H1 (cell line): ENCODE measurements around the gene OR2A14. TPM values are rescaled to one million over a fixed set of nuclear protein-coding genes. Genes with fewer than 3 reads are reported as not detected.

ENCODE experiments used
- CTCF ChIA-PET: fragments of 300-600 bp; sonication (Branson Sonifier 250); formaldehyde crosslinking; loops from one replicate; lab custom pipeline; 2021; ENCODE audit not compliant: partially characterized antibody; lab: Charles Lee
- POLR2A ChIA-PET: fragments of 300-600 bp; sonication (Branson Sonifier 250); formaldehyde crosslinking; loops from one replicate; lab custom pipeline; 2021; ENCODE audit warnings: inconsistent platforms; ENCODE audit not compliant: partially characterized antibody; lab: Charles Lee
- DNase-seq, 2 experiments: peaks; one replicate each; pipeline versions ENCODE4 v3.0.0 to v3.0.0-alpha.2; 2010 to 2022; ENCODE audit warnings: low spot score in 2 of 2, low read depth in 1 of 2, mixed read lengths in 1 of 2
- FAIRE-seq: peaks from 2 replicates; lab custom pipeline; 2011; peaks lifted over from hg19 to GRCh38; lab: Jason Lieb, UNC
- H2AFZ ChIP-seq: 2 replicates; pipeline ENCODE4 v1.8.1; 2012; ENCODE audit warnings: low read length, inconsistent platforms
- H2AK5ac ChIP-seq: 2 replicates; pipeline ENCODE4 v1.6.1; 2013; ENCODE audit warnings: low read depth, low read length
- H2BK120ac ChIP-seq: replicated peaks from 2 replicates; pipeline ENCODE3; 2013; ENCODE audit warnings: low read depth, low read length, inconsistent platforms
- H2BK12ac ChIP-seq: 2 replicates; pipeline ENCODE4 v1.6.1; 2013; ENCODE audit warnings: low read depth, low read length
- H2BK15ac ChIP-seq: 2 replicates; pipeline ENCODE4 v1.6.1; 2013; ENCODE audit warnings: low read length
- H2BK20ac ChIP-seq: 2 replicates; pipeline ENCODE4 v1.6.1; 2013; ENCODE audit warnings: low read length
- H2BK5ac ChIP-seq: 2 replicates; pipeline ENCODE4 v1.6.1; 2013; ENCODE audit warnings: low read depth, low read length
- H3K14ac ChIP-seq: 2 replicates; pipeline ENCODE4 v1.6.1; 2013; ENCODE audit warnings: inconsistent platforms; ENCODE audit not compliant: insufficient read length
- H3K18ac ChIP-seq: 2 replicates; pipeline ENCODE4 v1.6.1; 2013; ENCODE audit warnings: low read length; ENCODE audit errors: extremely low read depth
- H3K23ac ChIP-seq: 2 replicates; pipeline ENCODE4 v1.6.1; 2013; ENCODE audit warnings: inconsistent platforms; ENCODE audit not compliant: insufficient read length
- H3K23me2 ChIP-seq: 2 replicates; pipeline ENCODE4 v1.6.1; 2013; ENCODE audit warnings: low read depth, low read length
- H3K27ac ChIP-seq: 2 replicates; pipeline ENCODE4 v1.6.1; 2011; ENCODE audit warnings: low read depth, low read length, inconsistent platforms
- H3K27me3 ChIP-seq, 4 experiments: replicated peaks in 1 of 4; 1 replicate in 1 of 4; 2 replicates in 3 of 4; pipeline versions ENCODE4 v1.6.1 to v1.8.1; 2011 to 2013; ENCODE audit warnings: low read length in 3 of 4, mild to moderate bottlenecking in 3 of 4, inconsistent platforms in 2 of 4, mixed read lengths in 2 of 4, moderate library complexity in 1 of 4; ENCODE audit not compliant: control insufficient read depth in 3 of 4, insufficient read depth in 3 of 4; ENCODE audit errors: extremely low read depth in 1 of 4
- H3K36me3 ChIP-seq, 4 experiments: 2 replicates each; pipeline versions ENCODE4 v1.6.1 to v1.8.1; 2011 to 2013; ENCODE audit warnings: mild to moderate bottlenecking in 4 of 4, low read length in 3 of 4, moderate library complexity in 2 of 4, control low read depth in 1 of 4, inconsistent platforms in 1 of 4; ENCODE audit not compliant: insufficient read depth in 4 of 4, control insufficient read depth in 2 of 4
- H3K4ac ChIP-seq: replicated peaks from 2 replicates; pipeline ENCODE3; 2013; ENCODE audit warnings: low read length, low read depth, mixed read lengths, inconsistent platforms; ENCODE audit not compliant: insufficient read length
- H3K4me1 ChIP-seq, 4 experiments: replicated peaks in 1 of 4; 1 replicate in 1 of 4; 2 replicates in 3 of 4; pipeline versions ENCODE4 v1.6.1 to v1.8.1; 2011 to 2013; ENCODE audit warnings: low read length in 3 of 4, inconsistent platforms in 2 of 4, mixed read lengths in 1 of 4; ENCODE audit not compliant: insufficient read depth in 4 of 4, control insufficient read depth in 3 of 4
- H3K4me2 ChIP-seq, 2 experiments: 2 replicates each; pipeline versions ENCODE4 v1.6.1 to v1.8.1; 2011 to 2013; ENCODE audit warnings: low read depth in 2 of 2, low read length in 2 of 2, control low read depth in 1 of 2, inconsistent platforms in 1 of 2, mild to moderate bottlenecking in 1 of 2; ENCODE audit not compliant: insufficient read depth in 1 of 2
- H3K4me3 ChIP-seq, 4 experiments: fragments of 200-600, 300-600 bp in 1 of 4; sonication (generic), shearing (Covaris generic), sonication (Bioruptor Twin) in 1 of 4; 2 replicates each; pipeline versions ENCODE4 v1.5.1 to v1.8.1; 2011 to 2016; ENCODE audit warnings: low read length in 4 of 4, low read depth in 3 of 4, control low read depth in 2 of 4, inconsistent platforms in 2 of 4, mild to moderate bottlenecking in 2 of 4, mixed read lengths in 1 of 4, moderate library complexity in 1 of 4; ENCODE audit not compliant: insufficient read depth in 2 of 4; ENCODE audit errors: extremely low read depth in 1 of 4
- H3K56ac ChIP-seq: replicated peaks from 2 replicates; pipeline ENCODE3; 2013; ENCODE audit warnings: low read depth, mild to moderate bottlenecking, mixed read lengths, low read length, inconsistent platforms; ENCODE audit not compliant: insufficient read length
- H3K79me1 ChIP-seq: 2 replicates; pipeline ENCODE4 v1.6.1; 2013; ENCODE audit warnings: low read depth, low read length, control low read depth
- H3K79me2 ChIP-seq, 2 experiments: 2 replicates each; pipeline versions ENCODE4 v1.6.1 to v1.8.1; 2012 to 2013; ENCODE audit warnings: low read length in 2 of 2, mild to moderate bottlenecking in 2 of 2, inconsistent platforms in 1 of 2; ENCODE audit not compliant: insufficient read depth in 2 of 2, control insufficient read depth in 1 of 2
- H3K9ac ChIP-seq, 4 experiments: replicated peaks in 1 of 4; 1 replicate in 1 of 4; 2 replicates in 3 of 4; pipeline versions ENCODE4 v1.6.1 to v1.8.1; 2011 to 2013; ENCODE audit warnings: low read depth in 3 of 4, low read length in 3 of 4, control low read depth in 2 of 4, mild to moderate bottlenecking in 2 of 4, moderate library complexity in 2 of 4, inconsistent platforms in 1 of 4; ENCODE audit errors: extremely low read depth in 1 of 4
- H3K9me3 ChIP-seq, 2 experiments: 2 replicates each; pipeline versions ENCODE4 v1.6.1 to v1.8.1; 2012 to 2013; ENCODE audit warnings: mild to moderate bottlenecking in 2 of 2, moderate library complexity in 2 of 2, control low read depth in 1 of 2, inconsistent platforms in 1 of 2, low read depth in 1 of 2, low read length in 1 of 2, mixed read lengths in 1 of 2; ENCODE audit not compliant: insufficient read depth in 2 of 2
- H4K20me1 ChIP-seq, 2 experiments: replicated peaks in 1 of 2; 2 replicates each; pipeline versions ENCODE3 to v1.8.1; 2011 to 2013; ENCODE audit warnings: inconsistent platforms in 2 of 2, low read length in 2 of 2, mild to moderate bottlenecking in 1 of 2; ENCODE audit not compliant: insufficient read depth in 2 of 2, control insufficient read depth in 1 of 2
- H4K5ac ChIP-seq: 2 replicates; pipeline ENCODE4 v1.6.1; 2013; ENCODE audit warnings: low read length, low read depth, mixed read lengths, inconsistent platforms; ENCODE audit not compliant: insufficient read length
- H4K8ac ChIP-seq: 2 replicates; pipeline ENCODE4 v1.8.0; 2013; ENCODE audit warnings: mild to moderate bottlenecking, moderate library complexity, low read length, inconsistent platforms; ENCODE audit not compliant: insufficient read depth; ENCODE audit errors: extremely low read depth
- H4K91ac ChIP-seq: replicated peaks from 2 replicates; pipeline ENCODE3; 2013; ENCODE audit warnings: low read length, mixed read lengths, inconsistent platforms; ENCODE audit not compliant: insufficient read length
- ASH2L ChIP-seq: fragments of 200-600, 300-600 bp; sonication (generic); IDR thresholded peaks from one replicate; pipeline ENCODE4 v1.7.1; 2017; ENCODE audit warnings: low read length
- EGR1 ChIP-seq: IDR thresholded peaks from 2 replicates; pipeline ENCODE4 v1.6.1; 2011; ENCODE audit warnings: low read depth, low read length, borderline replicate concordance
- FOSL1 ChIP-seq: IDR thresholded peaks from 2 replicates; pipeline ENCODE4 v1.6.1; 2011; ENCODE audit warnings: mild to moderate bottlenecking, low read depth, low read length, moderate library complexity; ENCODE audit not compliant: insufficient read depth
- POLR2A ChIP-seq, 2 experiments: IDR thresholded peaks; 1 replicate in 1 of 2; 2 replicates in 1 of 2; pipeline ENCODE4 v1.6.1; 2011; ENCODE audit warnings: low read depth in 2 of 2, low read length in 2 of 2, mild to moderate bottlenecking in 2 of 2; ENCODE audit errors: control extremely low read depth in 1 of 2
- RNF2 ChIP-seq: fragments of 200-900, 300-1000 bp; sonication (generic); IDR thresholded peaks from 2 replicates; pipeline ENCODE4 v1.7.1; 2016; ENCODE audit warnings: borderline replicate concordance, low read depth, mild to moderate bottlenecking, antibody characterized with exemption, low read length; ENCODE audit not compliant: poor library complexity, severe bottlenecking; ENCODE audit errors: missing control alignments
- SP1 ChIP-seq: IDR thresholded peaks from 2 replicates; pipeline ENCODE4 v1.6.1; 2011; ENCODE audit warnings: low read depth, low read length
- WGBS, 2 experiments: shearing (Covaris generic) in 1 of 2; methylation state at CpG; one replicate each; pipeline versions ENCODE4 v1.1.6 to v1.1.7; 2013 to 2015; ENCODE audit warnings: low lambda C conversion rate in 2 of 2, mixed read lengths in 2 of 2, inconsistent platforms in 1 of 2, low coverage in 1 of 2, missing lambda C conversion rate in 1 of 2; ENCODE audit not compliant: insufficient replicate concordance in 2 of 2, insufficient coverage in 1 of 2, insufficient read length in 1 of 2; ENCODE audit errors: extremely low coverage in 1 of 2, missing lambda C conversion rate in 1 of 2; 5-methylcytosine and 5-hydroxymethylcytosine counted together
- polyA plus RNA-seq, 7 experiments: library from polyadenylated mRNA; depleted of rRNA in 3 of 7; stranded (reverse) in 5 of 7; unstranded in 2 of 7; fragments of >200 nt in 5 of 7; fragments of 200-250 nt in 2 of 7; gene quantifications; 1 replicate in 5 of 7; 2 replicates in 1 of 7; 4 replicates in 1 of 7; pipeline versions ENCODE4 v1.2.1 to v1.2.3, GENCODE V29; 2011 to 2013; ENCODE audit warnings: missing spikeins in 2 of 7, mixed read lengths in 2 of 7
- total RNA-seq: library from RNA; stranded (reverse); fragmentation: NEBNext Ultra II Directional; extraction: Animal tissue kit (Norgen Biotek cat#: 25700); gene quantifications from 2 replicates; pipeline ENCODE4 v1.2.1, GENCODE V29; 2021
- TF ChIP-seq, protein P1 (sequence below), 3 experiments: IDR thresholded peaks; 1 replicate in 2 of 3; 2 replicates in 1 of 3; pipeline versions ENCODE4 v1.5.1 to v1.6.1; 2011; ENCODE audit warnings: low read length in 3 of 3, mild to moderate bottlenecking in 3 of 3, inconsistent platforms in 2 of 3, low read depth in 1 of 3, moderate library complexity in 1 of 3; ENCODE audit not compliant: insufficient read depth in 1 of 3; ENCODE audit errors: control extremely low read depth in 1 of 3
- TF ChIP-seq, protein P2 (sequence below): IDR thresholded peaks from 2 replicates; pipeline ENCODE4 v1.6.1; 2011; ENCODE audit warnings: low read depth, mild to moderate bottlenecking, low read length; ENCODE audit not compliant: insufficient read depth
- TF ChIP-seq, protein P3 (sequence below): IDR thresholded peaks from 2 replicates; pipeline ENCODE4 v1.6.1; 2012; ENCODE audit warnings: low read length, inconsistent platforms

OR2A14 gene
- total and polyA plus RNA-seq, 2 of the 8 experiments (the other 6 are each of a cell fraction or from before 2014, with no cell fraction given) = not detected

DNA sequence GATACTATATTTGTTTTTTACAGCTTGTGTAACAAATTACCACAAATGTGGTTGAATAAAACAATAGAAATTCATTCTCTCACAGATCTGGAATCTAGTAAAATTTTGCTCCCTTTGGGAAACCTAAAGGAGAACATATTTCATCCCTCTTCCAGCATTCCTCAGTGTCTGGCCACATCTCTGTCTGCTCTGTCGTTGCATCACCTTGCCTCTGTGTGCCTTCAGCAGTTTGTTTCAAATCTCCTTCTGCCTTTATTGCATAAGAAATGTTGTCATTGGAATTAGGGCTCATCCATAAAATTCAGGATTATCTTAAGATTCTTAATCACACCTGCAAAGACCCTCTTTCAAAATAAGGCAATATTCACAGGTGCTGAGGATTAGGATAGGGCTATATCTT is 14.5 kb downstream of the OR2A14 start:
- H2BK120ac ChIP-seq = no peak overlapping the region
- no peak overlapping the region for H4K91ac ChIP-seq
- no peaks in the 10 kb centered on the region for H3K27me3 ChIP-seq
- no peak overlapping the region for H2AFZ ChIP-seq
- H3K9ac ChIP-seq = no peak overlapping the region
- no peaks in the 10 kb centered on the region for H3K36me3 ChIP-seq
- ChIA-PET CTCF (interaction anchor here (0.7 to 1.9 kb wide), 3 partner anchors 9 to 256 kb away, joined by 4 to 8 read pairs (median 4); no protein-coding TSS in a partner anchor), POLR2A (no interaction called here)
- no peak overlapping the region for H3K23ac ChIP-seq
- no peak overlapping the region for H2BK5ac ChIP-seq
- no peak overlapping the region for H3K4me3 ChIP-seq
- H4K8ac ChIP-seq = no peak overlapping the region
- H2BK12ac ChIP-seq = no peak overlapping the region
- no peak overlapping the region for H2BK20ac ChIP-seq
- no peak overlapping the region for H3K4ac ChIP-seq
- no peak for FAIRE-seq
- H2BK15ac ChIP-seq = no peak overlapping the region
- H3K23me2 ChIP-seq = no peaks in the 10 kb centered on the region
- no peaks in the 10 kb centered on the region for H3K79me1 ChIP-seq
- H3K9me3 ChIP-seq = no peaks in the 10 kb centered on the region
- no peak overlapping the region for H4K5ac ChIP-seq
- no peaks in the 10 kb centered on the region for H3K4me1 ChIP-seq
- H3K14ac ChIP-seq = no peak overlapping the region
- H3K4me2 ChIP-seq = no peak overlapping the region
- no peak overlapping the region for H2AK5ac ChIP-seq
- H3K27ac ChIP-seq = no peak overlapping the region
- 100% methylated on average over 1 of the region's 1 CpG; no CpG with 5 or more reads in 1 of the 2 experiments for WGBS, 2 experiments
- H3K79me2 ChIP-seq = no peaks in the 10 kb centered on the region
- no peak overlapping the region for H3K18ac ChIP-seq
- no peak overlapping the region for H3K56ac ChIP-seq
- H4K20me1 ChIP-seq = no peaks in the 10 kb centered on the region
- no peak for DNase-seq
- TF ChIP-seq ASH2L (no peak), RNF2 (no peak), EGR1 (no peak), FOSL1 (no peak), SP1 (no peak), POLR2A (IDR thresholded peaks at IDR 0.05; ENCODE audit: control extremely low read depth in 1 of 2, low read depth in 2 of 2, low read length in 2 of 2) (no peak)
- TF ChIP-seq, protein P1, sequence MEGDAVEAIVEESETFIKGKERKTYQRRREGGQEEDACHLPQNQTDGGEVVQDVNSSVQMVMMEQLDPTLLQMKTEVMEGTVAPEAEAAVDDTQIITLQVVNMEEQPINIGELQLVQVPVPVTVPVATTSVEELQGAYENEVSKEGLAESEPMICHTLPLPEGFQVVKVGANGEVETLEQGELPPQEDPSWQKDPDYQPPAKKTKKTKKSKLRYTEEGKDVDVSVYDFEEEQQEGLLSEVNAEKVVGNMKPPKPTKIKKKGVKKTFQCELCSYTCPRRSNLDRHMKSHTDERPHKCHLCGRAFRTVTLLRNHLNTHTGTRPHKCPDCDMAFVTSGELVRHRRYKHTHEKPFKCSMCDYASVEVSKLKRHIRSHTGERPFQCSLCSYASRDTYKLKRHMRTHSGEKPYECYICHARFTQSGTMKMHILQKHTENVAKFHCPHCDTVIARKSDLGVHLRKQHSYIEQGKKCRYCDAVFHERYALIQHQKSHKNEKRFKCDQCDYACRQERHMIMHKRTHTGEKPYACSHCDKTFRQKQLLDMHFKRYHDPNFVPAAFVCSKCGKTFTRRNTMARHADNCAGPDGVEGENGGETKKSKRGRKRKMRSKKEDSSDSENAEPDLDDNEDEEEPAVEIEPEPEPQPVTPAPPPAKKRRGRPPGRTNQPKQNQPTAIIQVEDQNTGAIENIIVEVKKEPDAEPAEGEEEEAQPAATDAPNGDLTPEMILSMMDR (IDR thresholded peaks at IDR 0.05; ENCODE audit: control extremely low read depth in 1 of 3, insufficient read depth in 1 of 3, low read depth in 1 of 3, low read length in 3 of 3) = no peak
- TF ChIP-seq, protein P2, sequence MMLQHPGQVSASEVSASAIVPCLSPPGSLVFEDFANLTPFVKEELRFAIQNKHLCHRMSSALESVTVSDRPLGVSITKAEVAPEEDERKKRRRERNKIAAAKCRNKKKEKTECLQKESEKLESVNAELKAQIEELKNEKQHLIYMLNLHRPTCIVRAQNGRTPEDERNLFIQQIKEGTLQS = no peak
- TF ChIP-seq, protein P3, sequence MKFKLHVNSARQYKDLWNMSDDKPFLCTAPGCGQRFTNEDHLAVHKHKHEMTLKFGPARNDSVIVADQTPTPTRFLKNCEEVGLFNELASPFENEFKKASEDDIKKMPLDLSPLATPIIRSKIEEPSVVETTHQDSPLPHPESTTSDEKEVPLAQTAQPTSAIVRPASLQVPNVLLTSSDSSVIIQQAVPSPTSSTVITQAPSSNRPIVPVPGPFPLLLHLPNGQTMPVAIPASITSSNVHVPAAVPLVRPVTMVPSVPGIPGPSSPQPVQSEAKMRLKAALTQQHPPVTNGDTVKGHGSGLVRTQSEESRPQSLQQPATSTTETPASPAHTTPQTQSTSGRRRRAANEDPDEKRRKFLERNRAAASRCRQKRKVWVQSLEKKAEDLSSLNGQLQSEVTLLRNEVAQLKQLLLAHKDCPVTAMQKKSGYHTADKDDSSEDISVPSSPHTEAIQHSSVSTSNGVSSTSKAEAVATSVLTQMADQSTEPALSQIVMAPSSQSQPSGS = no peak
